NCI-H2196 treated with DMSO at 0.1 percent for 48 hours (cell line): ENCODE measurements around the gene GPR152.
"Not testable (repeated sequence)": the region's sequence is repeated elsewhere in the genome, so short reads cannot be mapped to it uniquely, and the experiment has no call there.

Experiments
- DNase-seq: peaks from one replicate; lab custom pipeline; 2025; ENCODE audit not compliant: unreplicated experiment; lab: John Stamatoyannopoulos, UW

Gene GPR152

GRCh38 chr11:67412495-67413179 lies 39.9 kb downstream of the GPR152 start:
- no peak for DNase-seq

- no peak for DNase-seq
Observed at GRCh38 chr11:67411785-67412152, 40.8 kb downstream of the GPR152 start.

- DNase-seq = no peak
Observed at GRCh38 chr11:67410984-67411784, 41.3 kb downstream of the GPR152 start.

- DNase-seq = no peak
Observed at GRCh38 chr11:67410369-67410831, 42.1 kb downstream of the GPR152 start.

- no peak for DNase-seq
Observed at GRCh38 chr11:67409781-67410368, 42.7 kb downstream of the GPR152 start.

- no peak for DNase-seq
Observed at GRCh38 chr11:67409261-67409666, 43.3 kb downstream of the GPR152 start.

- DNase-seq = no peak
Observed at GRCh38 chr11:67408437-67409200, 43.9 kb downstream of the GPR152 start.

- DNase-seq = no peak
Observed at GRCh38 chr11:67407688-67408163, 44.8 kb downstream of the GPR152 start.

- DNase-seq = no peak
Observed at GRCh38 chr11:67406969-67407687, 45.4 kb downstream of the GPR152 start.

- DNase-seq = no peak
Observed at GRCh38 chr11:67406420-67406968, 46.0 kb downstream of the GPR152 start.

GRCh38 chr11:67405688-67406339 lies 46.7 kb downstream of the GPR152 start:
- DNase-seq = no peak

- no peak for DNase-seq
Observed at GRCh38 chr11:67405196-67405567, 47.3 kb downstream of the GPR152 start.

- DNase-seq = no peak
Observed at GRCh38 chr11:67404515-67405195, 47.9 kb downstream of the GPR152 start.

GRCh38 chr11:67403085-67403484 lies 49.4 kb downstream of the GPR152 start:
- DNase-seq = not testable (repeated sequence)

GRCh38 chr11:67402192-67402839 lies 50.2 kb downstream of the GPR152 start:
- DNase-seq = not testable (repeated sequence)

GRCh38 chr11:67401495-67402191 lies 50.9 kb downstream of the GPR152 start, which contains the start of gene PPP1CA:
PPP1CA (minus strand) TSS chr11:67401858; CDS start chr11:67401782, 76 bp downstream.
- peak; percentile 76 for DNase-seq
